Stimulated activated CD8-positive, alpha-beta memory T cell treated with anti-CD3 and anti-CD28 coated beads, Interleukin-4, amount 100 ng/mL, for 24 hours (primary cell): ENCODE data around the gene GFY.

Experiments
- DNase-seq: peaks from one replicate; pipeline ENCODE4 v3.0.0-alpha.2; 2020; ENCODE audit warnings: low read depth

The GFY gene

GRCh38 chr19:49425178-49425577 lies at the start of gene GFY:
GFY (plus strand) TSS chr19:49425388; CDS start chr19:49426431, 1,043 bp downstream.
- DNase-seq = no peak

GRCh38 chr19:49378512-49378911 lies 46.7 kb upstream of the GFY start:
- DNase-seq = no peak

- no peak for DNase-seq
Observed at GRCh38 chr19:49380391-49380790, 44.8 kb upstream of the GFY start.

- DNase-seq = no peak
Observed at GRCh38 chr19:49382639-49383038, 42.5 kb upstream of the GFY start.

GRCh38 chr19:49383599-49383998 lies 41.6 kb upstream of the GFY start:
- DNase-seq = no peak

GRCh38 chr19:49387936-49388372 lies 37.2 kb upstream of the GFY start, which contains the start of gene KASH5:
KASH5 (plus strand) TSS chr19:49388249; CDS start chr19:49390884, 2,635 bp downstream.
- peak; percentile 73 for DNase-seq

- no peak for DNase-seq
Observed at GRCh38 chr19:49389406-49389805, 35.8 kb upstream of the GFY start.

- DNase-seq = no peak
Observed at GRCh38 chr19:49390131-49390928, 34.9 kb upstream of the GFY start.

- no peak for DNase-seq
Observed at GRCh38 chr19:49390929-49391359, 34.2 kb upstream of the GFY start.

- peak; percentile 62 for DNase-seq
Observed at GRCh38 chr19:49391581-49392399, 33.4 kb upstream of the GFY start.

- DNase-seq = no peak
Observed at GRCh38 chr19:49393881-49394280, 31.3 kb upstream of the GFY start.

GRCh38 chr19:49395581-49396407 lies 29.4 kb upstream of the GFY start:
- DNase-seq = no peak

- DNase-seq = no peak
Observed at GRCh38 chr19:49396738-49397505, 28.3 kb upstream of the GFY start.

GRCh38 chr19:49398001-49398615 lies 27.1 kb upstream of the GFY start:
- DNase-seq = no peak

- DNase-seq = no peak
Observed at GRCh38 chr19:49398931-49399330, 26.3 kb upstream of the GFY start.

- DNase-seq = no peak
Observed at GRCh38 chr19:49400029-49400428, 25.2 kb upstream of the GFY start.

- no peak for DNase-seq
Observed at GRCh38 chr19:49403404-49404187, 21.6 kb upstream of the GFY start.

GRCh38 chr19:49407079-49407478 lies 18.1 kb upstream of the GFY start:
- no peak for DNase-seq

- no peak for DNase-seq
Observed at GRCh38 chr19:49407482-49408015, 17.6 kb upstream of the GFY start.
